IMR-90 (cell line): ENCODE measurements around the gene MTURN. TPM values are rescaled to one million over a fixed set of nuclear protein-coding genes. Genes with fewer than 3 reads are reported as not detected.

ENCODE experiments used
- ATAC-seq: fragments of 200-7000 bp; cut with Tn5 transposase; 2 replicates; pipeline ENCODE4 v1.9.1; 2020; ENCODE audit warnings: low read depth, mild to moderate bottlenecking, moderate library complexity
- BruUV-seq: library from RNA; stranded (reverse); fragments of 400-500 nt; replicated peaks from 2 replicates; lab custom pipeline; 2021; lab: Mats Ljungman, UMichigan
- CTCF ChIA-PET: fragments of 300-600 bp; formaldehyde crosslinking; extraction: SDS; loops from one replicate; lab custom pipeline; 2021; ENCODE audit warnings: antibody characterized with exemption; lab: Yijun Ruan, JAX
- POLR2A ChIA-PET: fragments of 300-600 bp; sonication (Branson Sonifier 250); formaldehyde crosslinking; loops from one replicate; lab custom pipeline; 2022; ENCODE audit warnings: antibody characterized with exemption; ENCODE audit not compliant: unreplicated experiment; lab: Charles Lee
- DNase-seq: peaks from one replicate; pipeline ENCODE4 v3.0.0; 2013
- H2AFZ ChIP-seq: replicated peaks from 2 replicates; pipeline ENCODE3; 2013; ENCODE audit warnings: low read length, mild to moderate bottlenecking; ENCODE audit not compliant: poor library complexity
- H2AK5ac ChIP-seq: 2 replicates; pipeline ENCODE4 v1.6.1; 2013; ENCODE audit warnings: low read depth, low read length, inconsistent platforms
- H2AK9ac ChIP-seq: replicated peaks from 2 replicates; pipeline ENCODE3; 2013; ENCODE audit warnings: mild to moderate bottlenecking, low read depth, low read length, moderate library complexity; ENCODE audit not compliant: poor library complexity
- H2BK120ac ChIP-seq: 2 replicates; pipeline ENCODE4 v1.6.1; 2013; ENCODE audit warnings: low read depth, low read length, inconsistent platforms
- H2BK15ac ChIP-seq: 3 replicates; pipeline ENCODE4 v1.6.1; 2013; ENCODE audit warnings: low read depth, low read length, inconsistent platforms
- H2BK20ac ChIP-seq: 2 replicates; pipeline ENCODE4 v1.6.1; 2013; ENCODE audit warnings: low read depth, mild to moderate bottlenecking, inconsistent platforms, low read length, moderate library complexity
- H2BK5ac ChIP-seq: 2 replicates; pipeline ENCODE4 v1.6.1; 2013; ENCODE audit warnings: mild to moderate bottlenecking, low read depth, low read length, inconsistent platforms; ENCODE audit not compliant: poor library complexity, severe bottlenecking
- H3K14ac ChIP-seq: replicated peaks from 2 replicates; pipeline ENCODE4 v1.6.1; 2013; ENCODE audit warnings: low read depth, low read length, inconsistent platforms
- H3K18ac ChIP-seq: 2 replicates; pipeline ENCODE4 v1.6.1; 2013; ENCODE audit warnings: low read depth, low read length, control low read depth
- H3K23ac ChIP-seq: 2 replicates; pipeline ENCODE4 v1.6.1; 2013; ENCODE audit warnings: low read depth, low read length, inconsistent platforms
- H3K27ac ChIP-seq: 2 replicates; pipeline ENCODE4 v1.5.1; 2013; ENCODE audit warnings: mild to moderate bottlenecking, control low read depth, low read length; ENCODE audit not compliant: insufficient read depth
- H3K27me3 ChIP-seq: 2 replicates; pipeline ENCODE4 v1.6.1; 2013; ENCODE audit warnings: low read length; ENCODE audit not compliant: control insufficient read depth, insufficient read depth
- H3K36me3 ChIP-seq: 2 replicates; pipeline ENCODE4 v1.6.1; 2013; ENCODE audit warnings: low read length, mixed read lengths; ENCODE audit not compliant: control insufficient read depth, insufficient read depth
- H3K4ac ChIP-seq: 2 replicates; pipeline ENCODE4 v1.6.1; 2013; ENCODE audit warnings: low read depth, low read length, inconsistent platforms
- H3K4me1 ChIP-seq: 2 replicates; pipeline ENCODE4 v1.6.1; 2013; ENCODE audit warnings: low read length, mixed read lengths; ENCODE audit not compliant: control insufficient read depth, insufficient read depth
- H3K4me2 ChIP-seq: 2 replicates; pipeline ENCODE4 v1.6.1; 2013; ENCODE audit warnings: low read depth, mild to moderate bottlenecking, control low read depth, low read length, moderate library complexity
- H3K4me3 ChIP-seq: 2 replicates; pipeline ENCODE4 v1.5.1; 2013; ENCODE audit warnings: low read depth, mild to moderate bottlenecking, control low read depth, low read length, moderate library complexity; ENCODE audit not compliant: insufficient read depth
- H3K56ac ChIP-seq: 2 replicates; pipeline ENCODE4 v1.6.1; 2013; ENCODE audit warnings: low read length, inconsistent platforms; ENCODE audit not compliant: insufficient read depth; ENCODE audit errors: extremely low read depth
- H3K79me1 ChIP-seq, 2 experiments: 2 replicates each; pipeline ENCODE4 v1.6.1; 2013; ENCODE audit warnings: low read length in 2 of 2, inconsistent platforms in 1 of 2, low read depth in 1 of 2
- H3K9ac ChIP-seq: 2 replicates; pipeline ENCODE4 v1.6.1; 2013; ENCODE audit warnings: low read depth, low read length, control low read depth
- H3K9me1 ChIP-seq: 2 replicates; pipeline ENCODE4 v1.6.1; 2013; ENCODE audit warnings: low read length, inconsistent platforms; ENCODE audit not compliant: insufficient read depth
- H3K9me3 ChIP-seq: 2 replicates; pipeline ENCODE4 v1.6.1; 2013; ENCODE audit warnings: low read length; ENCODE audit not compliant: control insufficient read depth, insufficient read depth
- H4K20me1 ChIP-seq: 2 replicates; pipeline ENCODE4 v1.6.1; 2013; ENCODE audit warnings: low read length, inconsistent platforms; ENCODE audit not compliant: insufficient read depth
- H4K5ac ChIP-seq: 2 replicates; pipeline ENCODE4 v1.6.1; 2013; ENCODE audit warnings: mild to moderate bottlenecking, low read depth, low read length, control low read depth
- H4K8ac ChIP-seq, 2 experiments: 2 replicates each; pipeline ENCODE4 v1.6.1; 2013; ENCODE audit warnings: low read depth in 2 of 2, low read length in 2 of 2, control low read depth in 1 of 2, inconsistent platforms in 1 of 2
- H4K91ac ChIP-seq: 2 replicates; pipeline ENCODE4 v1.6.1; 2013; ENCODE audit warnings: low read depth, low read length, inconsistent platforms; ENCODE audit not compliant: insufficient read depth
- CEBPB ChIP-seq: IDR thresholded peaks from 2 replicates; pipeline ENCODE4 v1.6.1; 2012; ENCODE audit warnings: low read depth, low read length, improper control_type of control experiment
- CHD1 ChIP-seq: IDR thresholded peaks from 2 replicates; pipeline ENCODE4 v1.6.1; 2012; ENCODE audit warnings: low read depth, low read length, improper control_type of control experiment
- CTCF ChIP-seq: conservative IDR thresholded peaks from 2 replicates; pipeline ENCODE4 v1.5.1; 2012; ENCODE audit warnings: mild to moderate bottlenecking, low read depth, low read length, improper control_type of control experiment
- ELK1 ChIP-seq: fragments of 150-350 bp; IDR thresholded peaks from 2 replicates; pipeline ENCODE4 v1.6.1; 2016; ENCODE audit warnings: low read depth, mild to moderate bottlenecking, low read length, moderate library complexity, borderline replicate concordance
- MAZ ChIP-seq: IDR thresholded peaks from 2 replicates; pipeline ENCODE4 v1.6.1; 2012; ENCODE audit warnings: low read depth, mild to moderate bottlenecking, low read length, improper control_type of control experiment, moderate library complexity, borderline replicate concordance
- POLR2A ChIP-seq: IDR thresholded peaks from 2 replicates; pipeline ENCODE4 v1.6.1; 2012; ENCODE audit warnings: mild to moderate bottlenecking, low read depth, low read length
- RAD21 ChIP-seq: IDR thresholded peaks from 2 replicates; pipeline ENCODE4 v1.6.1; 2012; ENCODE audit warnings: low read length, improper control_type of control experiment
- RFX5 ChIP-seq: IDR thresholded peaks from 2 replicates; pipeline ENCODE4 v1.8.0; 2012; ENCODE audit warnings: low read depth, mild to moderate bottlenecking, low read length, moderate library complexity
- WGBS, 2 experiments: methylation state at CpG; one replicate each; pipeline versions ENCODE4 v1.1.5 to v1.1.7; 2013; ENCODE audit warnings: missing lambda C conversion rate in 2 of 2; ENCODE audit not compliant: insufficient read length in 1 of 2; ENCODE audit errors: extremely low coverage in 2 of 2; 5-methylcytosine and 5-hydroxymethylcytosine counted together
- dilution Hi-C: fragments of 300-500 bp; cut with HindIII; formaldehyde crosslinking; loops from one replicate; pipeline ENCODE4 v1.14.3; 2018; ENCODE audit warnings: low sequenced_read_pairs; ENCODE audit not compliant: unreplicated experiment
- in situ Hi-C: fragments of 300-500 bp; cut with MboI; formaldehyde crosslinking; loops from 3 replicates; pipeline ENCODE4 v1.14.3; 2019; ENCODE audit warnings: low sequenced_read_pairs, inconsistent platforms, mixed read lengths
- intact Hi-C: fragments of 100-400 bp; cut with micrococcal nuclease; formaldehyde crosslinking; loops from 2 replicates; pipeline ENCODE4 v1.10.0; 2022
- polyA plus RNA-seq, 3 experiments: library from polyadenylated mRNA; depleted of rRNA; stranded (reverse); fragments of >200 nt; gene quantifications; 2 replicates each; pipeline ENCODE4 v1.2.3, GENCODE V29; 2012; ENCODE audit warnings: low replicate concordance in 1 of 3
- total RNA-seq: library from RNA; depleted of rRNA; stranded (reverse); fragments of >200 nt; gene quantifications from 2 replicates; pipeline ENCODE4 v1.2.3, GENCODE V29; 2012
- TF ChIP-seq, protein P1 (sequence below): fragments of 150-350 bp; IDR thresholded peaks from 2 replicates; pipeline ENCODE4 v1.6.1; 2017; ENCODE audit warnings: mild to moderate bottlenecking, antibody characterized with exemption, low read length, low read depth

MTURN gene
- total and polyA plus RNA-seq, 2 of the 4 experiments (the other 2 are of a cell fraction): 2.8 to 5.6 TPM

DNA sequence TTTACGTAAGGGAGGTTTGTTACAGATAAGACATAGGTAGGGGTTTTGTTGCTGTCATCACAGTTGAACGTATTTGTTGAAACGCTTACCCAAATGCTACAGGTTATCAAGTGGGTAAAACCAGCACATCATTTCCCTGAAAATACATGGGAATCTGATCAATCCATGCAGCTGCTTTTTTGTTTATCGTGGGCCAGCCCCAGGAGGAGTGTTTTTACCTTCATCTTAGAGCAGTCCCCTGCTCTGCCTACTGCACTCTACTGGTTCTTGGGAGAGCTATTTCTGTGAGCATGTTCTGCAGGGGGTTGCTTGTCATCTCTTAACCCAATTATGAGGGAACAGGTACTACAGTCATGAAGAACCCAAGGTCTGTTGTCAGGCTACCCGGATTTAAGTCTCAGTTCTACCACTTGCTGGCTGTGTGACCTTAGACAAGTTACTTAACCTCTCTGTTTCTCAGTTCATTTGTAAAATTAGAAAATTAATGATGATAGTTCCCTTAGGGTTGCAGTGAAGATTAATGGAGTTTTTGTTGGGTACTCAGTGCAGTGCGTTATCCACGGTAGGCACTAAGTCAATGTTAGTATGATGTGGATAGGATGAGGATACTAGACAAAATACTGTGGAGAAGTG, 15.0 kb downstream of the MTURN start:
- Histone ChIP-seq H3K4me2 (no peak overlapping the region), H3K4ac (no peak overlapping the region), H3K9ac (no peak overlapping the region), H2BK120ac (no peak overlapping the region), H3K27me3 (no peaks in the 10 kb centered on the region), H3K4me3 (no peak overlapping the region), H3K36me3 (peaks cover 3% of the 10 kb centered on the region), H3K23ac (no peak overlapping the region), H3K56ac (no peak overlapping the region), H2AFZ (no peak overlapping the region), H3K18ac (no peak overlapping the region), H2AK5ac (no peak overlapping the region), H4K8ac (no peak overlapping the region), H3K14ac (no peak overlapping the region), H3K9me1 (no peaks in the 10 kb centered on the region), H4K20me1 (no peaks in the 10 kb centered on the region), H4K5ac (no peak overlapping the region), H2BK15ac (no peak overlapping the region), H3K27ac (no peak overlapping the region), H2BK5ac (no peak overlapping the region), H2BK20ac (no peak overlapping the region), H4K91ac (no peak overlapping the region), H2AK9ac (no peak overlapping the region), H3K79me1 (peaks cover 0 to 3% of the 10 kb centered on the region in 2 experiments; a peak in 2 of 4 replicates), H3K4me1 (peaks cover 3% of the 10 kb centered on the region; the same call in 1 of the 2 replicates), H3K9me3 (no peaks in the 10 kb centered on the region)
- 93% methylated on average over 2 of the region's 7 CpGs; no CpG with 5 or more reads in 1 of the 2 experiments for WGBS, 2 experiments
- DNase-seq (no peak), ATAC-seq (no peak)
- no TSS peak for BruUV-seq
- intact Hi-C loops (no loop called here), in situ Hi-C loops (no loop called here), dilution Hi-C loops (no loop called here)
- CTCF ChIA-PET: no interaction called here
- POLR2A ChIA-PET: no interaction called here
- no peak for TF ChIP-seq ELK1
- TF ChIP-seq, protein P1, sequence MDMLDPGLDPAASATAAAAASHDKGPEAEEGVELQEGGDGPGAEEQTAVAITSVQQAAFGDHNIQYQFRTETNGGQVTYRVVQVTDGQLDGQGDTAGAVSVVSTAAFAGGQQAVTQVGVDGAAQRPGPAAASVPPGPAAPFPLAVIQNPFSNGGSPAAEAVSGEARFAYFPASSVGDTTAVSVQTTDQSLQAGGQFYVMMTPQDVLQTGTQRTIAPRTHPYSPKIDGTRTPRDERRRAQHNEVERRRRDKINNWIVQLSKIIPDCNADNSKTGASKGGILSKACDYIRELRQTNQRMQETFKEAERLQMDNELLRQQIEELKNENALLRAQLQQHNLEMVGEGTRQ: no peak
- TF ChIP-seq RAD21: no peak
- TF ChIP-seq CEBPB: no peak
- TF ChIP-seq RFX5: no peak
- no peak for TF ChIP-seq MAZ
- no peak for TF ChIP-seq CHD1
- TF ChIP-seq CTCF: no peak
- TF ChIP-seq POLR2A: no peak
